B cell (primary cell): ENCODE data around the gene RDM1.

ENCODE experiments used
- CTCF ChIP-seq: fragments of 200-600 bp; IDR thresholded peaks from one replicate; pipeline ENCODE4 v1.8.0; 2022; ENCODE audit warnings: antibody characterized with exemption, mild to moderate bottlenecking
- EZH2 ChIP-seq: IDR thresholded peaks from 2 replicates; pipeline ENCODE4 v1.6.1; 2012; ENCODE audit warnings: borderline replicate concordance, low read depth, mild to moderate bottlenecking, moderate library complexity, low read length; ENCODE audit not compliant: insufficient read depth, poor library complexity, severe bottlenecking

- TF ChIP-seq EZH2 (no peak), CTCF (no peak)
Observed at GRCh38 chr17:35968520-35969054, 38.0 kb upstream of the RDM1 start.
